NCI-H748 (cell line): ENCODE measurements around the gene GRHL1.
"Not testable (repeated sequence)": the region's sequence is repeated elsewhere in the genome, so short reads cannot be mapped to it uniquely, and the experiment has no call there.

Experiments
- DNase-seq: peaks from one replicate; lab custom pipeline; 2025; ENCODE audit not compliant: unreplicated experiment; lab: John Stamatoyannopoulos, UW

Gene GRHL1

GRCh38 chr2:10019602-10020400 lies 68.3 kb downstream of the GRHL1 start:
- no peak for DNase-seq

GRCh38 chr2:10022041-10022421 lies 70.5 kb downstream of the GRHL1 start:
- no peak for DNase-seq

GRCh38 chr2:10022445-10022844 lies 71.0 kb downstream of the GRHL1 start:
- DNase-seq = no peak

GRCh38 chr2:10022966-10023662 lies 71.6 kb downstream of the GRHL1 start:
- no peak for DNase-seq

- DNase-seq = no peak
These were observed 75.6 kb downstream of the GRHL1 start for GRCh38 chr2:10026940-10027569.

GRCh38 chr2:10027660-10028330 lies 76.3 kb downstream of the GRHL1 start:
- DNase-seq = no peak

GRCh38 chr2:10028407-10028987 lies 77.0 kb downstream of the GRHL1 start:
- no peak for DNase-seq

- DNase-seq = peak; percentile 56
These were observed 77.7 kb downstream of the GRHL1 start for GRCh38 chr2:10028988-10029874.

GRCh38 chr2:10029875-10030223 lies 78.4 kb downstream of the GRHL1 start:
- no peak for DNase-seq

- no peak for DNase-seq
These were observed 78.8 kb downstream of the GRHL1 start for GRCh38 chr2:10030311-10030736.

GRCh38 chr2:10030798-10031197 lies 79.3 kb downstream of the GRHL1 start:
- DNase-seq = not testable (repeated sequence)

- no peak for DNase-seq
These were observed 80.6 kb downstream of the GRHL1 start for GRCh38 chr2:10031886-10032745.

- no peak for DNase-seq
These were observed 81.2 kb downstream of the GRHL1 start for GRCh38 chr2:10032746-10033105.

- DNase-seq = no peak
These were observed 81.9 kb downstream of the GRHL1 start for GRCh38 chr2:10033251-10034006.

GRCh38 chr2:10034333-10035052 lies 83.0 kb downstream of the GRHL1 start:
- DNase-seq = no peak

GRCh38 chr2:10035053-10035422 lies 83.5 kb downstream of the GRHL1 start:
- no peak for DNase-seq

GRCh38 chr2:10035633-10036032 lies 84.1 kb downstream of the GRHL1 start:
- no peak for DNase-seq
